Measurements from ENCODE around the gene ZFAND6. TPM values are rescaled to one million over a fixed set of nuclear protein-coding genes. Genes with fewer than 3 reads are reported as not detected.
A peak's percentile ranks its signal among the peaks of the same experiment; 100 is the strongest.

The ZFAND6 gene
- polyA plus RNA-seq, 3 donors: 41.6 to 106 (median 99.6) TPM

DNA sequence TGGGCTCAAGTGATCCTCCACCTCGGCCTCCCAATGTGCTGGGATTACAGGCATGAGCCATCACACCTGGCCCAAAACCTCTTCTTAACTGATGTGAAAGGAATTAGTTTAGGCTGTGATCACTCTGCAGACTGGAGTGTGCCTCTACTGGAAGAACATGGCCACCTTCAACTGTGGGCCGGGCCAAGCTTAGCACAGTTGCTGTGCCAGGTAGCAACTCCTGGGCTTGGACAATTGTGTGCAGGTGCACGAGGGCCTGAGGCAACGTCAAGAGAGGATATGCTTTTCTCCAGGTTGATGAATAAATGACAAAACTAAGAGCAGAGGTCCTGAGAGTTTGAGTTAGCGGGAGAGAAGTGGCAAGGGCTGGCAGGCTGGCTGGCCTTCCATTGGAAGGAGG is 99.8 kb downstream of the ZFAND6 start:
- H3K9me3 Mint-ChIP-seq: peaks cover 0 to 6% (median 1%) of the 10 kb centered on the region in 7 donors

More for the DNA sequence above, 99.8 kb downstream of the ZFAND6 start:
- H3K4me1 Mint-ChIP-seq: peaks cover 58% of the 10 kb centered on the region
- Histone ChIP-seq H3K36me3 (replicated peaks in 1 of 2; ENCODE audit: control insufficient read depth in 1 of 2, insufficient read depth in 2 of 2, low read length in 2 of 2) (peaks cover 0 to 28% of the 10 kb centered on the region in 2 donors), H3K27ac (ENCODE audit: low read depth in 1 of 2, low read length in 2 of 2) (peak overlapping the region in 1 of 2 donors; percentile 89), H3K9ac (ENCODE audit: insufficient read depth, low read length, poor library complexity, severe bottlenecking) (no peak overlapping the region), H4K20me1 (ENCODE audit: insufficient read depth, low read length) (no peaks in the 10 kb centered on the region), H2AFZ (ENCODE audit: insufficient read depth, low read depth, low read length, poor library complexity, severe bottlenecking) (no peak overlapping the region), H3K9me3 (replicated peaks in 1 of 2; ENCODE audit: control insufficient read depth in 1 of 2, insufficient read depth in 1 of 2, low read length in 2 of 2) (no peaks in the 10 kb centered on the region), H3K4me3 (replicated peaks in 1 of 3; ENCODE audit: low read depth in 2 of 3, low read length in 3 of 3) (no peak overlapping the region), H3K4me1 (ENCODE audit: control insufficient read depth in 1 of 2, insufficient read depth in 2 of 2, low read length in 2 of 2) (peaks cover 56 to 61% of the 10 kb centered on the region in 2 donors), H3K27me3 (ENCODE audit: control insufficient read depth in 2 of 2, insufficient read depth in 2 of 2, low read length in 2 of 2) (no peaks in the 10 kb centered on the region), H3K79me2 (ENCODE audit: insufficient read depth, low read length) (peaks cover 14% of the 10 kb centered on the region), H3K4me2 (replicated peaks; ENCODE audit: extremely low read depth, low read length, poor library complexity, severe bottlenecking) (no peak overlapping the region)
- no peak overlapping the region for H3K4me3 Mint-ChIP-seq
- peaks cover 0 to 3% (median 0%) of the 10 kb centered on the region in 3 donors for H3K27me3 Mint-ChIP-seq (ENCODE audit: low read depth in 3 of 3)
- WGBS (ENCODE audit: insufficient coverage): 98% methylated on average over 4 of the region's 5 CpGs
- intact Hi-C loops (cut with micrococcal nuclease): loop anchor here in 1 of 2 donors (10.0 kb wide), 1 partner anchor 1284 kb away; the partner anchor contains the start of gene MORF4L1
- TF ChIP-seq CTCF (IDR thresholded peaks at IDR 0.05): no peak
- no peak for DNase-seq
- peak overlapping the region in 6 of 7 donors; percentile 31 to 92 (median 76) for H3K27ac Mint-ChIP-seq
- H3K36me3 Mint-ChIP-seq: peaks cover 33 to 43% of the 10 kb centered on the region in 2 donors

Data from CD14-positive monocyte (primary cell).